PFSK-1 (cell line): ENCODE data around the gene BRAT1.

Experiments
- FOXP2 ChIP-seq: optimal IDR thresholded peaks from 2 replicates; pipeline ENCODE3; 2011; ENCODE audit warnings: borderline replicate concordance, control low read depth, inconsistent platforms; ENCODE audit not compliant: insufficient read depth; ENCODE audit errors: extremely low read length, extremely low read depth
- POLR2AphosphoS5 ChIP-seq: IDR thresholded peaks from 2 replicates; pipeline ENCODE4 v1.6.1; 2012; ENCODE audit warnings: low read depth, mild to moderate bottlenecking, control low read depth, low read length, moderate library complexity
- SIN3A ChIP-seq: IDR thresholded peaks from 2 replicates; pipeline ENCODE4 v1.6.1; 2012; ENCODE audit warnings: mild to moderate bottlenecking, low read length, moderate library complexity, borderline replicate concordance; ENCODE audit not compliant: insufficient read depth
- TAF1 ChIP-seq: IDR thresholded peaks from 2 replicates; pipeline ENCODE4 v1.6.1; 2012; ENCODE audit warnings: low read length, control low read depth, borderline replicate concordance; ENCODE audit not compliant: insufficient read depth
- TF ChIP-seq, protein P1 (sequence below), 2 experiments: IDR thresholded peaks; 2 replicates each; pipeline versions ENCODE4 v1.6.1 to v1.8.0; 2011 to 2012; ENCODE audit warnings: low read depth in 2 of 2, low read length in 2 of 2, control low read depth in 1 of 2, inconsistent platforms in 1 of 2, mild to moderate bottlenecking in 1 of 2, moderate library complexity in 1 of 2; ENCODE audit not compliant: insufficient read depth in 1 of 2

The BRAT1 gene

DNA sequence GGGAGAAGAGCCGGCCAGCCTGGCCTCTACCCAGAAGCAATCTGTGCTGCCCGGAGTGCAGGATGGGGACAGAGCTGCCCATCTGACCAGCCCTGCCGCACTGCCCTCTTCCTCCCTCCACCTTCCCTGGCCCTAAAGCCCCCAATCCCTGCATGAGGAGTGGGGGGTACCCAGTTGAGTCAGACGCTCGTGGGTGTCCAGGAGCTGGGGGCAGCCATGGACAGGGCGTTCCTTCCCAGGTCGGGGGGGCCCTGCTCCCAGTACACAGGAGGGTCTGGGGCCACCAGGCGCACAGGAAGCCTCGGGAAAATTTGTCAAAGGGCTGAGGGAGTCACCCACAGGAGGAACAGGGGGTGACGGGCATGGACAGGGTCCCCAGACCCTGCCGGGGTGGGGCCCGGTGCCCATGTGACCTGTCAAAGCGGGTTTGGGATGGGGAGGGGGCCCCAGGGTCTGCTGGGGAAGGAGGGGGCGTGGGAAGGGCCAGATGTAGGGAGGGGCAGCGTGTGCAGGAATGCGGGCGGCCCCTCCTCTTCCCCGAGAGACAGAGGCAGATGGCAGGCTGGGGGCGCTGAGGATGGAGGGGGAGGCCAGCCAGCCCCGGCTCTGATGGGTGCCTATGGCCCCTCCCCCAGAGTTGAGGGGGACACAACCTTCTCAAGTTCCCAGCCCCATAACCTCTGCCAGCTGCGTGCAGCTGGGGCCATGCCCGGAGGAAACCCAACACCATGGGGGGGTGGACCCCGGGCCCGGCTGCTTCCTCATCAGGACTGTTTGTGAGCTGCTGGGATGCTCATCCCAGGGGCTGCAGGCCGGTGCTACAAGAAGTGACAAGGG lies 57.6 kb downstream of the BRAT1 start:
- TF ChIP-seq SIN3A (no peak), POLR2AphosphoS5 (no peak), FOXP2 (no peak), TAF1 (no peak)
- TF ChIP-seq, protein P1, sequence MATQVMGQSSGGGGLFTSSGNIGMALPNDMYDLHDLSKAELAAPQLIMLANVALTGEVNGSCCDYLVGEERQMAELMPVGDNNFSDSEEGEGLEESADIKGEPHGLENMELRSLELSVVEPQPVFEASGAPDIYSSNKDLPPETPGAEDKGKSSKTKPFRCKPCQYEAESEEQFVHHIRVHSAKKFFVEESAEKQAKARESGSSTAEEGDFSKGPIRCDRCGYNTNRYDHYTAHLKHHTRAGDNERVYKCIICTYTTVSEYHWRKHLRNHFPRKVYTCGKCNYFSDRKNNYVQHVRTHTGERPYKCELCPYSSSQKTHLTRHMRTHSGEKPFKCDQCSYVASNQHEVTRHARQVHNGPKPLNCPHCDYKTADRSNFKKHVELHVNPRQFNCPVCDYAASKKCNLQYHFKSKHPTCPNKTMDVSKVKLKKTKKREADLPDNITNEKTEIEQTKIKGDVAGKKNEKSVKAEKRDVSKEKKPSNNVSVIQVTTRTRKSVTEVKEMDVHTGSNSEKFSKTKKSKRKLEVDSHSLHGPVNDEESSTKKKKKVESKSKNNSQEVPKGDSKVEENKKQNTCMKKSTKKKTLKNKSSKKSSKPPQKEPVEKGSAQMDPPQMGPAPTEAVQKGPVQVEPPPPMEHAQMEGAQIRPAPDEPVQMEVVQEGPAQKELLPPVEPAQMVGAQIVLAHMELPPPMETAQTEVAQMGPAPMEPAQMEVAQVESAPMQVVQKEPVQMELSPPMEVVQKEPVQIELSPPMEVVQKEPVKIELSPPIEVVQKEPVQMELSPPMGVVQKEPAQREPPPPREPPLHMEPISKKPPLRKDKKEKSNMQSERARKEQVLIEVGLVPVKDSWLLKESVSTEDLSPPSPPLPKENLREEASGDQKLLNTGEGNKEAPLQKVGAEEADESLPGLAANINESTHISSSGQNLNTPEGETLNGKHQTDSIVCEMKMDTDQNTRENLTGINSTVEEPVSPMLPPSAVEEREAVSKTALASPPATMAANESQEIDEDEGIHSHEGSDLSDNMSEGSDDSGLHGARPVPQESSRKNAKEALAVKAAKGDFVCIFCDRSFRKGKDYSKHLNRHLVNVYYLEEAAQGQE (IDR thresholded peaks at IDR 0.05; ENCODE audit: insufficient read depth in 1 of 2, low read depth in 2 of 2, low read length in 2 of 2): no peak

- TF ChIP-seq FOXP2: no peak
- TF ChIP-seq TAF1: no peak
- TF ChIP-seq POLR2AphosphoS5: no peak
- TF ChIP-seq SIN3A: no peak
- TF ChIP-seq, protein P1 (IDR thresholded peaks at IDR 0.05; ENCODE audit: insufficient read depth in 1 of 2, low read depth in 2 of 2, low read length in 2 of 2): no peak
Measured at GRCh38 chr7:2497065-2497464, 58.3 kb downstream of the BRAT1 start.

DNA sequence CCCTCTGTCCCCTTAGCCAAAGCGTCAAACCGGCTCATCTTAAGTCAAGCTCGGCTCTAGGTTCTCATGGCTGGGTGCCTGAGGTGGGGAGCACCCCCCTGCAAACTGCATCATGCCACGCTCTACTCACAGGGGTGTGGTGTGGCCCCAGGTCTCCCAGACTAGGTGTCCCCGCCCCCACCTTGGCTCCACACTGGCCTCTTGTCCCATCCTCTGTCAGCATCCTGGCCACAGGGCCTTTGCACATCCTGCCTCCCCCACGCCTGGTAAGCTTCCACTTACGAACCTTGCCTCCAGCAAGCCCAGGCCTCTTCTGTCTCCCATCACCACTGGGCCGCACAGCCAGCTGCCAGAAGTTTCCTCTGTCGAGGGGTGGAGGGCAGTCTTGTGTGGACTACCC lies 58.9 kb downstream of the BRAT1 start:
- no peak for TF ChIP-seq SIN3A
- TF ChIP-seq, protein P1 (IDR thresholded peaks at IDR 0.05; ENCODE audit: insufficient read depth in 1 of 2, low read depth in 2 of 2, low read length in 2 of 2): no peak

DNA sequence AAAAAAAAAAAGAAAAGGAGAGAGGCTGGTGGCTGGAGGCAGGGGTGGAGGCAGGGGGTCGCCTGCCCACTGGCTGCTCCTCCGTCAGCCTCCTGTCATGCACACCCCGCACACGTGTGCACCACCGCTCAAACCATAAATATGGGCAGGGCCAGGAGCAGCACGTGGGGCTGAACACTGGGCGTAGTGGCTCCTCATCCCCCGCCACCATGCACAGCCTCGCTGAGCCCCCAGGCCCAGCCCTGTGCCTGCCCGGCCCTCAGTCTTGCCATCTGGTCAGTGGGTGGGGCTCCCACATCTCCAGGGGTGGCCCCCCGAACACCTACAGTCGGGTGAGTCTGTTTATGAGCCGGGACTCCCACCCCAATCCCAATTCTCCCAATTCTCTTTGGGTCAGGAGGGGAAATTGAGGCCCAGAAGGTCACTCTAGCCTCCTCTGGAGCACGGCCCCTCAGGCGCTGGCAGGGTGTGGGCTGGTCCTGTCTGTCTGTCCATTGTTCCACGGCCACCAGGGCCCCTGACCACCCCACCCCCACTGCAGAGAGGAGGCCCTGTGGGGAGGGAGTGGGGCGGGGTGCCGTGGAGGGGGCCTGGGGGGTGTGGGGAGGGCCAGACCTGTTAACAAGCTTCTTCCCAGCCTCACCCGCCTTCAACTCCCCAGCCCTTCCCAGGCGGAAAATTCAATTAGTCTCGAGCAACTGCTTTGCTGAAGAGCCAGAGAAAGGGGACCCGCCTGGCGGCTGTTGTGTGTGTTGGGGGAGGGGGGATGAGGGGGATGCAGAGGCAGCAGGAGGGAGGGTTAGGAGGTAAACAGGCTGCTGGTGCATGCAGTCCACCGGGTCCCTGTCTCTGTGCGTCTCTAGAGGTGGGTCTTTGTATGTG lies 59.7 kb downstream of the BRAT1 start:
- TF ChIP-seq TAF1 (no peak), SIN3A (no peak), POLR2AphosphoS5 (no peak), FOXP2 (no peak)
- TF ChIP-seq, protein P1 (IDR thresholded peaks at IDR 0.05; ENCODE audit: insufficient read depth in 1 of 2, low read depth in 2 of 2, low read length in 2 of 2): no peak
